Prostate gland (tissue), 2 donors: ENCODE results near the gene KLHL1.

Experiments
- CTCF ChIP-seq, 4 experiments: fragments of 200-600 bp in 2 of 4; fragments of 450-650 bp in 2 of 4; sonication (generic) in 2 of 4; IDR thresholded peaks; 1 replicate in 3 of 4; 2 replicates in 1 of 4; pipeline ENCODE4 v1.5.1; 2016 to 2019; ENCODE audit warnings: antibody characterized with exemption in 4 of 4, mild to moderate bottlenecking in 2 of 4, moderate library complexity in 2 of 4
- POLR2A ChIP-seq: fragments of 450-650 bp; IDR thresholded peaks from one replicate; pipeline ENCODE4 v1.6.1; 2016; ENCODE audit warnings: antibody characterized with exemption, mild to moderate bottlenecking
- POLR2AphosphoS5 ChIP-seq: sonication (generic); formaldehyde crosslinking; IDR thresholded peaks from one replicate; pipeline ENCODE4 v1.6.1; 2017; ENCODE audit warnings: antibody characterized with exemption

- no peak for TF ChIP-seq CTCF (IDR thresholded peaks at IDR 0.05)
- no peak for TF ChIP-seq POLR2AphosphoS5
- TF ChIP-seq POLR2A = no peak
Observed at GRCh38 chr13:69776937-69777336, 331.3 kb downstream of the KLHL1 start.
